Measurements from ENCODE around the gene MTF1.
"Not testable (repeated sequence)": the region's sequence is repeated elsewhere in the genome, so short reads cannot be mapped to it uniquely, and the experiment has no call there.

MTF1 gene

DNA sequence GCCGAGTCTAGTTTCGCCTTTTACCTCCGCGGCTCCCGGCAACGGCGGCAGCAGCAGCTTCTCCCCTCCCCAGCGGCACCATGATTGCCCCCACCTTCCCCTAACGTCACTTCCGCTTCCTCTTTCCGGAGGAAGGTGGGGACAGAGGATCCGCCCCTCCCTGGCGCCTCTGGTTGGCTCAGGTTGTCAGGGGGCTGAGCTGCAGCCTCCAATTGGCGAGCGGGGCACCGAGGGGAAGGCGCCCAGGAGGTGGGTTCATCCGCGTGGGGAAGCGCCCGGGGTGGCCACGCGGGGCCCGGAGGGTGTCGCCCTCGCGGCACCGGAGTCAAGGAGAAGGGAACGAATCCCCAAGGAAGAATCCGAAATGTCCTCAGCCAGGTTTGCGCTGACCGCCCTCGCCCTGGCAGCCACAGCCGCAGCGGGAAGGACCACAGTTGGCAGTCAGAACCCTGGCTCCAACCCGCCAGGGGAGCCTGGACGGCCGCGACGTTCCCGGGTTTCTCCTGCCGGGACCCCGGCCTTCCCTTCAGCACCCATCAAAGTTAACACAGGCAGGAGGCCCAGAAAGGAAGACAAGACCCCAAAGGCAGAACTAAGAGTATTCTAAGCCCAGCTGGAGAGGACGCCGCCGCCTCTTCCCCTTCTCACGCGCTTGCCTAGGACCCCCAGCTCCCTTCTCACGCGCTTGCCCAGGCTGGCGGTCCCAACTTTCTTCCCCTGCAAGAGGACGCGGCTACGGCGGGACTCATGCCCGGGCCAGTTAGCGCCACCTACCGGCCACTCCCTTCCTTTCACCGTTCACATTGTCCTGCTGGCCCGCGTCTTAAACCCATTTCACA is at the start of gene MTF1:
TSS of gene MTF1 (minus strand) at position 86 of the 839 bp plus-strand sequence. CDS start 1,934 bp downstream, outside the sequence.
- DNase-seq = peak; percentile 93

DNA sequence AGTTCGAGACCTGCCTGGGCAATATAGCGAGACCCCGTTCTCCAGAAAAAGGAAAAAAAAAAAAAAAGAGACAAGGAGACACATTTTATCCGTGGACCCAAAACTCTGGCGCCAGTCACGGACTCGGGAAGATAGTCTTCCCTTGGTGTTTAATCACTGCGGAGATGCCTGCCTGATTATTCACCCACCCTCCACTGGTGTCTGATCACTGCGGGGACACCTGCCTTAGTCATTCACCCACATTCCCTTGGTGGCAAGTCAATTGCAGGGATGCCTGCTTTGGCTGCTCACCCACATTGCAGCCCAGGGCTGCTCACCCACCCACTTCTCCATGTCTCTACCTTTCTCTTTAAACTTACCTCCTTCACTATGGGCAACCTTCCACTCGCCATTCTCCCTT is 49.1 kb upstream of the MTF1 start:
- DNase-seq = not testable (repeated sequence)

DNA sequence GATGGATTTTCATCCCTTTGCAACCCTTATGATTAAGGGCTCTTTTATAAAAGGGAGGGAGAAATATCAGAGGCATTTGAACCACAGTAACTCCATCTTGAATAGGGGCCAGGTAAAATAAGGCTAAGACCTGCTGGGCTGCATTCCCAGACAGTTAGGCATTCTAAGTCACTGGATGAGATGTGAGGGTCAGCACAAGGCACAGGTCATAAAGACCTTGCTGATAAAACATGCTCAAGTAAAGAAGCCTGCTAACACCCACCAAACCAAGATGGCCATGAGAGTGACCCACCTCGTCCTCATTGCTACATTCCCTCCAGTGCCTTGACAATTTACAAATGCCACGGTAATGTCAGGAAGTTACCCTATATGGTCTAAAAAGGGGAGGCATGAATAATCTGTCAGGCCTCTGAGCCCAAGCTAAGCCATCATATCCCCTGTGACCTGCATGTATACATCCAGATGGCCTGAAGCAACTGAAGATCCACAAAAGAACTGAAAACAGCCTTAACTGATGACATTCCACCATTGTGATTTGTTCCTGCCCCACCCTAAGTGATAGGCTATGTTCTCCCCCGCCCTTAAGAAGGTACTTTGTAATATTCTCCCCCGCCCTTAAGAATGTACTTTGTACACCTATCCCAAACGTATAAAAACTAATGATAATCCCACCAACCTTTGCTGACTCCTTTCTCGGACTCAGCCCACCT is 48.2 kb upstream of the MTF1 start:
- not testable (repeated sequence) for DNase-seq

DNA sequence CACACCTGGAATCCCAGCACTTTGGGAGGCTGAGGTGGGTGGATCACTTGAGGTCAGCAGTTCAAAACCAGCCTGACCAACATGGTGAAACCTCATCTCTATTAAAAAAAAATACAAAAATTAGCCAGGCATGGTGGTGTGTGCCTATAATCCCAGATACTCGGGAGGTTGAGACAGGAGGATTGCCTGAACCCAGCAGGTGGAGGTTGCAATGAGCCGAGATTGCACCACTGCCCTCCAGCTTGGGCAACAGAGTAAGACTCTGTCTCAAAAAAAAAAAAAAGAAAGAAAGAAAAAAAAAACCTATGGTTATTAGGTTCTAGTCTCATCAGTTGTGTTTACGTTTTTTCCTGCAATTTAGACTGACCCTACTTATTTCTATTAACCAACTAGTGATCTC is 47.2 kb upstream of the MTF1 start:
- not testable (repeated sequence) for DNase-seq

DNA sequence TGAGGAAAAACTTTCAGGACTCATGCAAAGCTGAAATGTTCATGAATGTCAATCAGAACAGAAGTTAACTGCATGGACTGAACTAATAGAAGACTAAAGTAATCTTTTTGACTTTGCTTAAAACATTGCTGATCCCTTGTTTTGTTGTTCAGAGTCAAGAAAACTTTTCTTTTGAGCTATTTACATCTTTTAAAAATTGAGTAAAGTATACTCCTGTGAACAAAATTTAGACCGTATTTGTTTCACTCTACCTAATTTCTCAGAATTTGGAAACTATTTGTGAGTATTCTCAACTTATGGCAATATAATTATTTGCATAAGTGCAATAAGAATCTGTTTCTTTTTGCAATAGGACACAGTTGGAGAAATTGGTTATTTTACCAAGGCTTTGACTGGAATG is 46.3 kb upstream of the MTF1 start:
- DNase-seq = no peak

DNA sequence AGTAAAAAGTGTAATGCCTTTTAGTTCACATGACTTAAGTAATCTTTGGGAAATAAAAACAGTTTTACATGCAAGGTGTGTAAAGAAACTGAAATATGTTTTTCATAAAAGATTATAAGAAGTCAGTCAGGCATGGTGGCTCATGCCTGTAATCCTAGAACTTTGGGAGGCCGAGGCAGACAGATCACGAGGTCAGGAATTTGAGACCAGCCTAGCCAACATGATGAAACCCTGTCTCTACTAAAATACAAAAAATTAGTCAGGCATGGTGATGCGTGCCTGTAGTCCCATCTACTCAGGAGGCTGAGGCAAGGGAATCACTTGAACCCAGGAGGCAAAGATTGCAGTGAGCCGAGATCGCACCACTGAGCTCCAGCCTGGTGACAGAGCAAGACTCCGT is 44.5 kb upstream of the MTF1 start:
- DNase-seq = not testable (repeated sequence)

- DNase-seq = no peak
These were observed 43.6 kb upstream of the MTF1 start for GRCh38 chr1:37902983-37903382.

GRCh38 chr1:37901893-37902225 is 42.5 kb upstream of the MTF1 start:
- DNase-seq = no peak

- DNase-seq = no peak
These were observed 42.0 kb upstream of the MTF1 start for GRCh38 chr1:37901191-37901892.

DNA sequence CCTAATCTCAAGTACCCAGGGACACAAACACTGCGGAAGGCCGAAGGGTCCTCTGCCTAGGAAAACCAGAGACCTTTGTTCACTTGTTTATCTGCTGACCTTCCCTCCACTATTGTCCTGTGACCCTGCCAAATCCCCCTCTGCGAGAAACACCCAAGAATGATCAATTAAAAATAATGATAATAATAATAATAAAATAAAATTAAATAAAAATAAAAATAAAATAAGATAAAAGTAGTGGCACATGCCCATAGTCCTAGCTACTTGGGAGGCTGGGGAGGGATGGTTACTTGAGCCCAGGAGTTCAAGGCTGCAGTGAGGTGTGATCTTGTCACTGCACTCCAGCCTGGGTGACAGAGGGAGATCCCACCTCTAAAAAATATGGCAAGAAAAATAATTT is 38.2 kb upstream of the MTF1 start:
- not testable (repeated sequence) for DNase-seq

DNA sequence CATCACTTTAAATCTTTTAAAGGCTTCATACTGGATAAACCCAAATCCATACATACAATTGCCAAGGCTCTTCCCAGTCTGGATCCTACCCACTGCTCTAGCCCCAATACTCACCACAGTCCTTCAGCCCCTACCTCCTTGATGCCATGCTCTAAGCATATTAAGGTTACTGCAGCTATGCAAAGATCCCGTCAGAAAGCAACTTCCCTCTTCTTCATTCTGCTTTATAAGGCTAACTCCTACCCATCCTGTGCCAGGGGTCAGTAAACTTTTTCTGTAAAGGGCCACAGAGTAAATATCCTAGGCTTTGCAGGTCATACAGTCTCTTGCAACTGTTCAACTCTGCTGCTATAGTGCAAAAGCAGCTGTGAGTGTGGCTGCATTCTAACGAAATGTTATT is 34.3 kb upstream of the MTF1 start:
- DNase-seq = no peak

DNA sequence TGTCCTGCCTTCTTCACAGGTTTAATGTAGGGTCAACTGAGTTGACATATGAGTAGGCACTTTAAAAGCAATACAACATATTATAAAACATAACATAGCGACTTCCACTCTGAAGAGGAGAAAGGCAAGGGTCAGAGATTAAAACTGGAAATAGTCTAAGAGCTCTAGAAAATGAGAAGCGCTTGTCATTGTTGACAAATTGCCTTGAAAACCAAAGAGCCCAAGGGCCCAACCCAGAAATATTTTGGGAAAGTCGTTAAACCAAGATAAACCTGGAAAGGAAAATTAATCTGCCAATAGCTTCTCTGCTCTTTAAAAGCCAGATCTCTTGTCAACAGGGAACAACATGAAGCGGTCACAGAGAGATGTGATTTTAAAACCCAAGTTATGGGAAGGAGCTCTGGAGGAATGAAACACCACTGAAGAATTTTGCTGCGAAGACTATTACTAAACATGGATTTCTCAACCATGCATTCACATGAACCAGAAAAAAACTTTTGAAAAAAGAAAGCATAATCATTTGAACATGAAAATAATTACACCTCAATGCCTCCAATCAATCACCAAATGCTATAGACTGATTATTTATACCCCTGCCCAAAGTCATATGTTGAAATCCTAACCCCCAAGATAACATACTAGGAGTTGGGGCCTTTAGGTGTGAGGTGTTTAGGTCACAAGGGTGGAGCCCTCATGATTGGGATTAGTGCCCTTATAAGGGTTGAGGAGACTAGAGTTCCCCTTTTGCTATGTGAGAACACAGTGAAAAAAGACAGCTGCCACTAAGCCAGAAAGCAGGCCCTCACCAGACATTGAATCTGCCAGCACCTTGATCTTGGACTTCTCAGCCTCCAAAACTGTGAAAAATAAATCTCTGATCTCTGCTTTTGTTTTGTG is 33.0 kb upstream of the MTF1 start:
- DNase-seq = no peak

DNA sequence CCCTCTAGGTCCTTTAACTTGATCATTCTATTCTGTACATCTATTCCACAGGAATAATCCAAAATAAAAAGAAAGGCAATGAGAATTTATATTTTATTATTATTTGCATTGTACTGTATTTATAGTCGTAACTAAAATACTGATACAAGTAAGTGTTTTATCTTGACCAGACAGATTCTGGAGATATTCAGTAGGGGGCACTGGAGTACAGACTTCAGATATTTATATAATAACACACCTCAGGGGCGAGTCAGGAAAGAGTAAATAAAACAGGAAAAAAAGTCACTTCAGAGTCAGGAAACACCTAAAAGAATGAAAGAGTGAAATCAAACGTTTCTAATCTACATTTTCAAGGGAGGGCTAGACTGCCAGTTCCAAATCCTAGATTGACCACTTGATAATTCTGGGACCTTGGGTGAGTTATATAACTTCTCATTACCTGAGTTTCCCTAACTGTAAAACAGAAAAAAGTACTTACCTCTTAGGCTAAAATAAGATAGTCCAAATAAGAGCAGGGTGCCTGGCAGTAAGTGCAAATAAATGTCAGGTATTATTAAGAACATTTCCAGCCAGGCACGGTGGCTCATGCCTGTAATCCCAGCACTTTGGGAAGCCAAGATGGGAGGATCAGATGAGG is 31.1 kb upstream of the MTF1 start:
- no peak for DNase-seq

DNA sequence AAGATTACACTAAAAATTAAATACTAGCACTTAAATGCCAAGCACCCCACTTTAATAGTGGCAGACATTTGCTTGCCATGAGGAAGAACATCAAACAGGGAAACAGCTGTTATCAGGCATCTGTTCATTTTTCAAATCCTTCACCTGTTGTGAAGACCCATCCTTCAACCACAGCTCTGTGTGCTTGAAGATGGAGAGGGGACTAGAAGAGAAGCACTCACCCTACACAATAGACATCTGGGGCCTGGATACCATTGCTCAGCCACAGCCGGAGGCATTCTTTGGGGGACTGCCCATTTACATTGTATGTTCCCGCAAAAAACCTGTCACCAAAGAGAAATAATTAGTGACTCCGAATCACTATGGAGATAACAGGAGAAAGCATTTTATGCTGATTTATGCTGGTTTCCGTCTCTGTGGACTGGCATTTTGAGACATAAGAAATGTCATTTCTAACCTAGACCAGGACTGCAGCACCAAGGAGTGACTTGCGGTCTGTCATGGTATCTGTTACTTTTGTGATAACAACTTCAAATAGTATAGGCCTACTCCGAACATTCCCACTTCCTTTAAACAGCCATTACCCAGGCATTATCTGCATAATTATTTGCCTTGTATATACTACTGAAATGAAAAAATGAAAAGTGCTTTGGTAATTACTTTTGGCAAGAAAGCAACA is 28.8 kb upstream of the MTF1 start:
- DNase-seq = no peak

- no peak for DNase-seq
These were observed 24.8 kb upstream of the MTF1 start for GRCh38 chr1:37884145-37884544.

DNA sequence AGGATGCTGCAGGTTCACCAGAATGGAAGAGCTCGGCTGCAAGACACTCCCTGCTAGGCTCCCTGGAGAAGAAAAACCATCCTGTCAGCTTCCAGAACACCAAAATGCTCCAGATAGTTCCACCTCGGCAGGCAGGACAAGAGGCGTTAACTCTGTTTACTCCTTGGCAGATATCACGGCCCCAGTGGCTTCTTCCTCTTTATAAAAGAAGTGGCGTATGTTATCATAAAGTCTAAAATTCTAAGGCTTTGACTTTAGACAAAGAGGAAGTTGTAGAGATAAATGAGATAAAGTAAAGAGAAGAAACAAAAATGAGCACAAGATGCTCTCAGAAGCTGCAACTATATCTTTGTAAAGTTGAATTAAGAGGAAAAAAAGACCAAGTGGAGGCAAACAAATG is 24.3 kb upstream of the MTF1 start:
- no peak for DNase-seq

- DNase-seq = no peak
These were observed 20.5 kb upstream of the MTF1 start for GRCh38 chr1:37879865-37880264.

DNA sequence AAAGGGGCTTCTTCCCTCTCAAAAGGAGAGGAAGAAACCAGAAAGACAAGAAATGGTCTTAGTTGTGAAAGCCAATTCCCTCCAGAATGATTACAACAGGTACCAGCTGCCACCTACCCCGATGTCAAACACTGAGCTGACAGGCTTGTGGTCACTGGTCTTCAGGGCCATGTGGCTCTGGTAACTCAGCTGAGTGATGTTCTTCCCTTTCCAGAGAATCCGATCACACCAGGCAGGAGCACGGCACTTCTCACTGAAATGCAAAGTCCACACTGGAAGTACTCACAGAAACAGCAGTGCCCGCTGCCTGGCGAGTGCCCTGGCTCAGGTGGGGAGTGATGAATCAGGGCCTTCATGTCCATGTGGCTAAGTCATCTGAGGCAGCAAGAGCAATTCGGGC is 18.7 kb upstream of the MTF1 start:
- no peak for DNase-seq

DNA sequence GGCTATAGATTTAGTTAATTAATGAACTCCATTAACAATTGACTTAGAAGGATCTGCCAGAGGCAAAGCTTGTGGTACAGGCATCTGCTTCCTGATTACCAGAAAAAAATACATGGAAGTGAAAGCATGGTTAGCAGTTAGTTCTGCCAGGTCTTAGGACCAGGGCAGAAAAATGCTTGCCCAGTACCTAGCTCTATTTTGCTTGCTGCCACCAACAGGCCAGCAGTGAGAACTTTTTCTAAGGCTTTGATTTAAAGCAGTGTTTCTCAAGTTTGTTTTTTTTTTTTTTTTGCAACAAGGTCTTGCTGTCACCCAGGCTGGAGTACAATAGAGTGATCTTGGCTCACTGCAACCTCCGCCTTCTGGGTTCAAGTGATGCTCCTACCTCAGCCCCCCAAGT is 16.4 kb upstream of the MTF1 start:
- DNase-seq = no peak

GRCh38 chr1:37872692-37873091 is 13.3 kb upstream of the MTF1 start:
- no peak for DNase-seq

- DNase-seq = no peak
These were observed 9.1 kb upstream of the MTF1 start for GRCh38 chr1:37868466-37868865.

DNA sequence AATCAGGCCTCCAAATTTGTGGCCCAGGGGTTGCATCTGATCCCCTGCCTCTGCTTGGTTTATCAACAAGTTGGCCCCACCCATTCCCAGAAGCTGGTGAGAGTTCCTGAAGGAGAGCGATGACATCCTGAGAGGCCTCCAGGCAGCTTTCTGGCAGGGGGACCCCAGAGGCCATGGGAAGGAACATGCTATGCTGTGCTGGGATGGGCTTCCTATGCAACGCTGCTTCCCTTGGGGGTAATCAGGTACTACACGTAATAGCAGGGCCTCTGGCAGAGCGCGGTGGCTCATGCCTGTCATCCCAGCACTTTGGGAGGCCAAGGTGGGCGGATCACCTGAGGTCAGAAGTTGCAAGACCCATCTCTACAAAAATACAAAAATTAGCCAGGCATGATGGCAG is 8.4 kb upstream of the MTF1 start:
- DNase-seq = no peak

All from stimulated activated CD4-positive, alpha-beta T cell treated with anti-CD3 and anti-CD28 coated beads, Interleukin-12 subunit alpha, Interleukin-12 subunit beta, amount 100 ng/mL, for 4 hours (primary cell).